C4-2B (cell line): ENCODE data around the gene HACD2.

Experiments used
- ZFX ChIP-seq: fragments of 450-650 bp; IDR thresholded peaks from 2 replicates; pipeline ENCODE4 v1.6.1; 2017
- TF ChIP-seq, protein P1 (sequence below): fragments of 450-650 bp; conservative IDR thresholded peaks from 2 replicates; pipeline ENCODE4 v1.5.1; 2017; ENCODE audit warnings: mild to moderate bottlenecking

DNA sequence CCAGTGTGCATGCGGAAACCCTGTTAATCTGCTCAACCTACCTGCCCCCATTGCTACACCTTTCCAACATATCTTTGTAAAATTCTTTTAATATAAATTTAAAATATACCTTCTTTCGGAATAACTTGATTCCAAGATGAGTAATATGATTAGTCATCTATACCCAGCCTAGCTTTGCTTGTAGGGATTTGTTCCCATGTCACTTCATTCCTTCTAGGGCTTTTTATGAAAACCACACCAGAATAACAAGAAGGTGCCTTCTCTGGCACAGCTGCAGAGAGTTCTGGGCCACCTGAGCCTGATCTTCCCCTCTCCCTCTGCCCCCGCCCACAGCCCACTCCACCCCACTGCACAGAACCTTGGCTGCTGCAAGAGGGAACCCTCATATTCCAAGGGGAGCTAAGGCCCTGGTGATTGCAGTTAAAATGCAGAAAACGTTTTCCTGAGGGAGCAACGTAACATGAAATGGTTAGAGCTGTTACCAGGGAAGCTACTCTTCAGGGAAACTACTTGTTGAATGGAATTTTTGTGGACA, 38.6 kb upstream of the HACD2 start:
- no peak for TF ChIP-seq ZFX
- TF ChIP-seq, protein P1, sequence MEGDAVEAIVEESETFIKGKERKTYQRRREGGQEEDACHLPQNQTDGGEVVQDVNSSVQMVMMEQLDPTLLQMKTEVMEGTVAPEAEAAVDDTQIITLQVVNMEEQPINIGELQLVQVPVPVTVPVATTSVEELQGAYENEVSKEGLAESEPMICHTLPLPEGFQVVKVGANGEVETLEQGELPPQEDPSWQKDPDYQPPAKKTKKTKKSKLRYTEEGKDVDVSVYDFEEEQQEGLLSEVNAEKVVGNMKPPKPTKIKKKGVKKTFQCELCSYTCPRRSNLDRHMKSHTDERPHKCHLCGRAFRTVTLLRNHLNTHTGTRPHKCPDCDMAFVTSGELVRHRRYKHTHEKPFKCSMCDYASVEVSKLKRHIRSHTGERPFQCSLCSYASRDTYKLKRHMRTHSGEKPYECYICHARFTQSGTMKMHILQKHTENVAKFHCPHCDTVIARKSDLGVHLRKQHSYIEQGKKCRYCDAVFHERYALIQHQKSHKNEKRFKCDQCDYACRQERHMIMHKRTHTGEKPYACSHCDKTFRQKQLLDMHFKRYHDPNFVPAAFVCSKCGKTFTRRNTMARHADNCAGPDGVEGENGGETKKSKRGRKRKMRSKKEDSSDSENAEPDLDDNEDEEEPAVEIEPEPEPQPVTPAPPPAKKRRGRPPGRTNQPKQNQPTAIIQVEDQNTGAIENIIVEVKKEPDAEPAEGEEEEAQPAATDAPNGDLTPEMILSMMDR, result no peak
